Hepatic stellate cell (primary cell): Measurements from ENCODE around the gene GPBAR1.

Experiments used
- DNase-seq: peaks from one replicate; pipeline ENCODE4 v3.0.0; 2011; ENCODE audit warnings: low spot score

GPBAR1 gene

DNA sequence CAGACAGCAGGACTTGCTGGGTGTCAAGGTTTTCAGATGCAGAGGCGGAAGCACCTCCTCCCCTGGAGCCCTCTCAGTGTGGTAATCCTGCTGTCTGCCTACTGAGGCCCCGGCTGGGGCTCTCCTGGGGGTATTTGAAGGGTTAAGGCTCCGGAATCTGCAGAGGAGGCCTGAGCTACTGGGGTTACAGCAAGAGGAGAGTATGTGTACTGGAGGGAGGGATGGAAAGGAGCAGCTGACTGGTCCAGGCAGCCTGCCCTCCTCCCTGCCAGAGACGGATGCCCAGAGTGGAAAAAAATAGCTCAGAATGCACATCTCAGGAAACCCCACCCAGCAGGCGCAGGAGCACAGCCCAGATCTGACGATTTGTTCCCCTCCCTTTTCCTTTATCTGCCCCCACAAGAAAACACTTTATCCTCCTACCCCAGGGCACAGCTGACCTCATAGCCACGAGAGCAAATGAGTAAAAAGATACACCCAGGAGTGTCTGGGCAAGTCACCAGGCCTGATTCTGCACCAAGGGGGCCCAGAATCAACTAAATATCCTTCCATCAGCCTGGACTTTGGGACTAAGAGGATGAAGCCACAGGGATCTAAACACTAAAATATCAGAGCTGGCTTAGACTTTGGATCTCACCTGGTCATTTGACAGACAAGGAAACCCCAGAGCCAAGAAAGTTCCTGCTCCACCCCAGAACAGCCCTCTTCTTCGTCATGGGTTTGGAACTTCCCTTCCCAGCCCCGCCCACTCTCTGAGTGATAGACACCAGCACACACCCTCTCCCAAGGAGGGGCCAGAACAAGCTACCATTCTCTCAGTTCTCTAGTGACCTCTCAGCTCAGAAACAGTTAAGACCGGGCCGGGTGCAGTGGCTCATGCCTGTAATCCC is 26.0 kb downstream of the GPBAR1 start:
- peak; percentile 95 for DNase-seq

DNA sequence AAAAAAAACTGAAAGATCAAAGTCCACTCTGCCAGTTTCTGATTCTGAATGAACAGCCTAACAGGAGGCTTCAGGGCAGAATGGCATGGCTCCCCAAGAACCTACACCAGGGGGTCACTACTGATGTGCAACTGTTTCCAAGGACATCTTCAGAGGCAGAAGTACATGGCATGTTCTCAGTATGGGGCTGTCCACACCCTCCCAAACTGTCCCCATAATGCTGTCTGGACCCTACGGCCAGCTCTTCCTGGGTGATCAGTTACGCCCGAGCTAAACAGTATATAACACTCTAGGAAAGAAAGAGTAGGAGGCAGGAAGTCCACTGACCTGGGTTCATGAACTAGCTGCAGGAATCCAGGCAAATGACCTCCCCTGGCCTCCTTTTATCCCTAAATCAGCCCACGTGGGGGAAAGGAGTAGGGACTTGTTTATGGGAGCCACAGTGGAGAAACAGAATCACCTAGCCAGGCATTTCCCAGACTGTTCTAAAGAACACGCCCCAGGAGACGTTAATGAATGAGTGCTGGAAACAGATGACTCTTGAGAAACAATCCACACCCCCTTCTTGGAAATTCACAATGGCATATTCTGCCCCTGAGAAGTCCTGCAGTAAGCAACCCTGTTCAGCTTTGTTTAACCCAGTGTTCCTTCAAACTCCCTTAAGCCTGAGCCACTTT is 29.0 kb downstream of the GPBAR1 start:
- no peak for DNase-seq

DNA sequence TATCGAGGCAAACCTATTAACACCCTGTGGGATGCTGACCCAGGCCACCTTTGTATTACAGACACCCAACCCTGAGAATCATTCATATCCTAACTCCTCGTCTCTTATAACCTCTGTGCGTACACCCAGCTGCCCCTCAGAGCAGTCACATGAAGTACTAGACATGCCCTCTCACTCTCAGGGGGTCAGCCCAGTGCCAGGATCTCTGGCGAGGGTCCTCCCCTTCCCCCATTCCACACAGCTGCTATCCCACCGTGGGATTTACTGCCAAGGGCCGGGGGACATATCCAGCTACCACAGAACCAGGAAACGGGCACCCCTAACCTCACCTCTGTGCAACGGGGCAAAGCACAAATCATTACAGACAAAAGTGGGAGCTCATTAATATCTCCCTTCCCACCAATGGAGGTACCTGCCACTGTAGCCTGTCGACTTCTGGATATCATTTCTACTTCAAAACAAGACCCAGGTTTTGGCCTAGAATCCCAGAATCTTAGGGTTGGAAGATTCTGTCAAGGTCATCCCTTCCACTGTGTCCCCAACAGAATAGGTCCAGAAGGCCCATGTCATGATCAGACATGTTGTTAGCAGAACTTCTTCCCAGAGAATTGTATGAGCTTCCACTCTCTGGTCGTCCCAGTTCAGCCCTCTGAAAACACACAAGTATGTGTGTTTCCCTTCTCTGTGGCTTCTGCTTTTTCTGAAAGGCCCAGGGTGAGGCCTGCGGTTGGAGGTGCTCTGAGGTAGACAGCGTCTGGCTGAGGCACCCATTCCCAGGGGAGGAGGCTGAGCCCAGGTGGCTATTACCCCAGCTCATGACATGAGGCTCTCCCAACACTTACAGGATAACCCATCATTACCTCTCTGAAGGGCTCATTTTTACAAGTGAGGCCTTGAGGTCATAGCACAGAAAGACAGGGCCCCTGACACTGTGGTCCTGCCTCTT is 29.8 kb downstream of the GPBAR1 start:
- no peak for DNase-seq

DNA sequence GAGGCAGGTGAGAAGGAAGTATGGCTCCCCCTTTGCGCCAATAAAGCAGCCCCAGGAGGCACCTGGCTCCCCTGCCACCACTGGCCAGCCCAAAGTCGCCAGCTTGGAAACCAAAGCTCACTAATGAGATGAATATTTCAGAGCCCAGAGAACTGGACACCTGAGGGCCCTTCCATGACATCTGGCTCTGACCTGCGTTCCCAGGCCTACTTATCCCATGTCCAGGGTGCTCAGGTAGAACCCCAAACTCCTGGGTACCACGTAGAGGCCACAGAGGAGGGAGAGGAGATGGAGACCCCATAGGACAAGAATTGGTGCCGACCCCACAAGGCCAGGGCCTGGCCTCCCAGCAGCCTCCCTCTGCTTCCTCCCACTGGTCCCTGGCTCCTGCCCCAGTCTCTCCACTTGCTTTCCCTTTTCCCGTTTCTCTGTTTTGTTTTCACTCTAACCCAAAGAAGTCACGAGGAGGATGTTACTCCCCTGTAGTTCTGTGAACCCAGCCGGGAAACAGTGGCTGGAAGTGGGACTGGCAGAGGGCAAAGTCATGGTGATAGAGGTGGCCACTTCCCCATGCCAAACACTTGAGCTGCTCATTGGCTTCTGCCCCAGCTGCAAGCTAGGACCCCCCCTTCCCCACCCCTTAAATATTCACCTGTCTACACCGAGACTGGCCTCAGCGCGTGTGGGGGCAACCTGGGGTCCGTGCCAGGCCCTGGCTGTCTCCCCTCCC is 30.7 kb downstream of the GPBAR1 start:
- DNase-seq, result peak; percentile 66

DNA sequence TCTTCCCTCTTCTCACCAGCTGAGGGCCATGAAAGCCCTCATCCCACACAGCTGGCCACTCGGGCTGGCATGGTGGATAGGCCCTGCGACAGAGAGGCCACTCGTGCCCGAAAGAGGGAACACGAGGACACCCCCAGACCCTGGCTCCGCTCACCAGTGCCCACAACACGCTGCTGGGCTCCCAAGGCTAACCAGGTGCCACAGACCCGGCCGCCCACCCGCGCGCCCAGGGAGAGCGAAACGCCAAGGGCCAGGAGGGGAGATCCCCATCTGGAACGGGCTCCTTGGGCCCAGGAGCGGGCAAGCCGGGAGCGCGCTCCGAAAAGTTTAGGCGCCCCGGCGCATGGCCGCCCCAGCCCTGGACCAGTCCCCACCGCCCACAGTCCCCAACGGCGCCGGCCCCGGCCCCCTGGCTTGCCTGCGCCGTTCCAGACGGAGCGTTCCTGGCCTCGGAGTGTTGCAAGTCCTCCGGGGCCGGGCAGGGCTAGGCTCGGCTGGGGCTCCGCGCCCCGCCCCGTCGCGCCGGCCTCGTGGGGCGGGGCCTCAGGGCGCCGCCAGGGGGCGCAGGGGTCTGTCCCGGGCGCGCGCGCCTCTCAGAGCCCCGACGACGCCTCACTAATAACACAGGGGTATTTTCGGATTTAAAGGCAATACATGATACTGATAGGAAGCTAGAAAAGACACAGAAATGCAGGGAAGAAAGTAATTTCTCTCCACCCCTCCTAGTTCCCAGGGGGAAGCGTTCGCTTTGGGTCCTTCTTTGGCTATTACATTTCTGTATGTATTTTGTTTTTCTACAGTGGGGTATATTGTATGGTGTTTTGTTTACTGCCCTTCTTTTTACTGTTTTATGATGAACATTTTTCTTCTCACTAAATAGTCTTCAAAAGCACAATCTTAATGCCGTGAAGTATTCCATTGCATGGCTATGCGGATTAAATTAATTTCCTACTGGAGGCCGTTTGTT is 31.5 kb downstream of the GPBAR1 start, which contains the start of gene TMBIM1:
TMBIM1 (minus strand) TSS at position 456 of the 967 bp plus-strand sequence. CDS start 10,362 bp downstream, outside the sequence.
- DNase-seq, result peak; percentile 93

DNA sequence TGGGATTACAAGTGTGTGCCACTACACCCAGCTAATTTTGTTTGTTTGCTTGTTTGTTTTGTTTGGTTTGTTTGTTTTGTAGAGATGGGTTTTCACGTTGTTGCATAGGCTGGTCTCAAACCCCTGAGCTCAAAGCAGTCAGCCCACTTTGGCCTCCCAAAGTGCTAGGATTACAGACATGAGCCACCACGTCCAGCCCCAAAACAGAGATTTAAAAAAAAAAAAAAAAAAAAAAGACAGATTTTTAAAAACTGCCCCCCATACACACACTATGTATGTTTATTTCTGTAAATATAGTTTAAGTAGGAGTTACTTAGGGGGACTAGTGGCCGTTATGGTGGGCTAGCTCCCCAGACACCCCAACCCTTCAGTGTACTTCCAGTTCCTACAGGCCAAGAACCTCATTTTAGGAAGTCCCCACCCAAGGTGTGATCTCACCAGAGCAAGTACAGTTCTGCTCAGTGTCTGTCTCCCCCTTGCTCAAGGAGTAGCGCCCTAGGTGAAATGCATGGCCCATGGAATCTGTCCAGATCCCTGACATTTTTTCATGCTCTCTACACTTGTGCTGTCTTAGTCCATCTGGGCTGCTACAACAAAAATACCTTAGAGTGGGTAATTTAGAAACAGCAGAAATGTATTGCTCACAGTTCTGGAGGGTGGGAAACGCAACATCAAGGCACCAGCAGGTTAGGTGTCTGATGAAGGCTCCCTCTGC is 33.1 kb downstream of the GPBAR1 start:
- DNase-seq, result no peak

DNA sequence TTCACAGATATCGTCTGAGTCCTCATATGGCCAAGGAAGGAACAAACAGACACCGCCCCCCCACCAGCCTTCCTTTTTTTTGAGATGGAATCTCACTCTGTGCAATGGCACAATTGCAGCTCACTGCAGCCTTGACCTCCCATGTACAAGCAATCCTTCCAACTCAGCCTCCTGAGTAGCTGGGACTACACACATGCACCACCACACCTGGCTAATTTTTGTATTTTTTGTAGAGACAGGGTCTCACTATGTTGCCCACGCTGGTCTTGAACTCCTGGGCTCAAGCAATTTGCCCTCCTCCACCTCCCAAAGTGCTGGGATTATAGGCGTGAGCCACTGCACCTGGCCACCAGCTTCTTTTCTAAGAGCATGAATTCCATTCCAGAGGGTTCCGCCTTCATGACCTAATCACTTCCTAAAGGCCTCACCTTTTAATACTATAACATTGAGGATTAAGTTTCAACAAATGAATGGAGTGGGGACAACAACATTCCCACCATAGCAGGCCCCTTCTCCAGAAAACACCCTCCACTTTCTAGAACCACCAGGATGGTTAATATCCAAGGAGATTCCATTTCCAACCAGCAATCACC is 33.7 kb downstream of the GPBAR1 start:
- no peak for DNase-seq

DNA sequence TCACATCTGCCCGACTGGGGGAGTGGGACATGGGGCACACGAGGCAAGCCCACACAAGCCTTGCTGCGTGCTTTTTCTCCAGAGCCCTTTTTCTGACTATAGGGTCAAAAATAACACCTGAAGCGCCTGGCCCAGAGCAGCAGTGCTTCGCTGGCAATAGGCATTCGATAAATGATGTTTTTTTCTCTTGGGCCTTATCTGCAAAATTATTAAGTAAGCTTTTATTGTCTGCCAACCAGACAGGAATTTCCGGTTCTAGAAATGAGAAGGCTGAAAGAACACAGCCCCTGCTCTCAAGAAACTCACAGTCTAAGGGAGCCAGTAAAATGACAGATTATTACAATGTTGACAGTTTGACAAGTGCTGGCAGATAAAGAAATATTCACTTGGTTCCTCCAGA is 34.2 kb downstream of the GPBAR1 start:
- no peak for DNase-seq

DNA sequence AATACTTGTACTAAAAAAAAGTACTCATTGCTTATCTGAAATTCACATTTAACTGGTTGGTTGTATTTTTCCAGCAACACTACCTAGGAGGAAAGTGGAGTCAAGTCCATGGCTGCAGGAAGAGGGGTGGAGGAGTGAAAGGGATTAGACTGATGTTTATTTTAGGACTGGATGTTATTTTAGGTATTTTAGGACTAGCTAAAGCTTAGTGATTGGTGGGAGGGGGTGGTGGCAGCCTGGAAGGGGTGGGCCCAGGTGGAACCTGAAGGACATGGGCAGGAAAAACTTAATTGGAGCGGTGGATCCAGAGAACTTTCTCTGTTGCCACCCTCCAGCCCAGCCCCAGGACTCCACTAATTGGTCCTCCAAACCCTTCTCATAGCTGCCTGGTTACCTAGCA is 35.4 kb downstream of the GPBAR1 start:
- no peak for DNase-seq

DNA sequence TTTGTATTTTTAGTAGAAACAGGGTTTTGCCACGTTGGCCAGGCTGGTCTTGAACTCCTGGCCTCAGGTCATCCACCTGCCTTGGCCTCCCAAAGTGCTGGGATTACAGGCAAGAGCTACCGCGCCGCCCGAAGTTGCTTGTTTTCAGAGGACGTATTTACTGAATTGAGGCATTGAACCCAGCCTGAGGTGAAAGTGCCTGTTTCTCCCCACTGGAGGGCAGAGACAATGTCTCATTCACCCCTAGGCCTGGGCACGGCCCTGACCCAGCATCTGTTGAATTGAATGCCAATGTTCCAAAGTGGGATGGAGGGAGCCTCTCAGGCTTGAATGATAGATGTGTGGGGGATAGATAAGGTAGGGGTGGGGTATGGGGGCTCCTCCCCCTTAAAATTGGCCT is 36.0 kb downstream of the GPBAR1 start:
- DNase-seq, result no peak

DNA sequence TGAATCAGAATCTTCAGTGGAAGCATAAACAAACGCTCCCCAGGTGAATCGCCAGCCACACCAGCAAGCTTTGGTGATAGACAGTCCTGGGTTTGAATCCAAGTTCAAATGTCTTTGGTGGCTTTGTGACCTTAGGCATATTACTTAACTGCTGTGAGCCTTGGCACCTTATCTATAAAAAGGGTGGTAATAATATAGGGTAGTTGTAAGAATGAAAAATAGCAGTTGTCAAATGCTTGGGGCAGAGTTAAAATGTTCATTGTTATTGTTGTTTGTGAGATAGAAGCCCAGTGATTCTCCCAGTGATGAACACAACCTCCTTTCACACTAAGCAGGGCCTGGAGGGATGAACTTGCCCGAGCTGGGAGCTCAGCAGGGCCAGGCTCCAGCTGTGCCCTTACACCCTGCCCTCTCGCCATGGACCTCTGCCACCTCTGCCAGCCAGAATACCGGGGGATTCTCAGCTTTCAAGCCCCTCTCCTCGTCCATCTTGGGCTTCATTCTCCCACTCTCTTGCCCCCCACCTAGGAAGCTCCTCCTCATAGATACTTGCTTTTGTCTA is 37.6 kb downstream of the GPBAR1 start:
- DNase-seq, result no peak

DNA sequence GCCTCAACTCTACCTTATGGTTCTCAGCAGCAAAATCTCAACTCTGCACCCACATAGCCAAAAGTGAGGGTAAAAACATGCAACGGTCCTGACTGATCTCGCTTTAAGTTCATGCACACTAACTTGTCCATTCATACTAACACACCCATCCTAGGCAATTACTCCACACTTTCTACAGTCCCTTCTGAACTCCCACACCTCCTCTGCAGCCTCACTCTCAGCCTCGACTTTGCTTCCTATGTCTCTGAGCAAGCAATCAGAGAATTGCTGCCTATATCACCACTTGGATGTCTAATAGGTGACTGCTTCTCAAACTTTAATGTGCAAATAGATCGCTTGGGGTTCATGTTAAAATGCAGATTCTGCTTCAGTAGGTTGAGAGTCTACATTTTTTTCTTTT is 39.3 kb downstream of the GPBAR1 start:
- no peak for DNase-seq

DNA sequence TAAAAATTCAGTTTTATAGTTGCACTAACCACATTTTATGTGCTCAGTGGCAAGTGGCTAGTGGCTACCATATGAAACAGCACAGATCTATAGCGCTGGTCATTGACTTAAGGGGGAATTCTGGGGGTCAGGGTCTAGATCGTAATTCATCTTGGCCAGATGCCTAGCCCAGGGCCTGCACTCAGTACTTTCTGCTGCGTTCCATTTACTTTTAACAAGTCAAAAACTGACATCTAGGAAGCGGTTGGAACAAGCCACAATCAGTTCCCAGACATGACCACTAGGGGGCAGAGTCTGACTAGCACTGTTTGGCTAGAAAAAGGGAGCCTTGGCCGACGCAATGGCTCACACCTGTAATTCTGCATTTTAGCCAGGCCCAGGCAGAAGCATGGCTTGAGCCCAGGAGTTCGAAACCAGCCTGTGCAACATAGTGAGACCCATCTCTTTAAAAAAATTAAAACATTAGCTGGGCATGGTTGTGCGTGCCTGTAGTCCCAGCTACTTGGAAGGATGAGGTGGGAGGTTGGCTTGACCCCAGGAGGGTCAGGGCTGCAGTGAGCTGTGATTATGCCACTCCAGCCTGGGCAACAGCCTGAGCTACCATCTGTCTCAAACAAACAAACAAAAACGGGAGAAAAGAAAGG is 40.5 kb downstream of the GPBAR1 start:
- DNase-seq, result no peak

DNA sequence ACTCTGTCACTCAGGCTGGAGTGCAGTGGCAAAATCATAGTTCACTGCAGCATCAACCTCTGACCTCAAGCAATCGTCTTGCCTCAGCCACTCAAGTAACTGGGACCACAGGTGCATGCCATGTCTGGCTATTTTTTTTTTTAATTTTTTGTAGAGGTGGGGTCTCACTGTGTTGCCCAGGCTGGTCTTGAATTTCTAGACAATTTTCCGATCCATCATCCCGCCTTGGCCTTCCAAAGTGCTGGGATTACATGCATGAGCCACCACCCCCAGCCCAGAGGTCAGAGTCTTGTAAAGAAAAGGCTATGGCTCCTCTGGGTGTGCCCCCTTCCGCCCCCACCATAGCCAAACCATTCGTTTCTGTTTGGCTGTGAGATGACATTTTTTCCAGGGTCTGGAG is 44.6 kb downstream of the GPBAR1 start:
- no peak for DNase-seq

DNA sequence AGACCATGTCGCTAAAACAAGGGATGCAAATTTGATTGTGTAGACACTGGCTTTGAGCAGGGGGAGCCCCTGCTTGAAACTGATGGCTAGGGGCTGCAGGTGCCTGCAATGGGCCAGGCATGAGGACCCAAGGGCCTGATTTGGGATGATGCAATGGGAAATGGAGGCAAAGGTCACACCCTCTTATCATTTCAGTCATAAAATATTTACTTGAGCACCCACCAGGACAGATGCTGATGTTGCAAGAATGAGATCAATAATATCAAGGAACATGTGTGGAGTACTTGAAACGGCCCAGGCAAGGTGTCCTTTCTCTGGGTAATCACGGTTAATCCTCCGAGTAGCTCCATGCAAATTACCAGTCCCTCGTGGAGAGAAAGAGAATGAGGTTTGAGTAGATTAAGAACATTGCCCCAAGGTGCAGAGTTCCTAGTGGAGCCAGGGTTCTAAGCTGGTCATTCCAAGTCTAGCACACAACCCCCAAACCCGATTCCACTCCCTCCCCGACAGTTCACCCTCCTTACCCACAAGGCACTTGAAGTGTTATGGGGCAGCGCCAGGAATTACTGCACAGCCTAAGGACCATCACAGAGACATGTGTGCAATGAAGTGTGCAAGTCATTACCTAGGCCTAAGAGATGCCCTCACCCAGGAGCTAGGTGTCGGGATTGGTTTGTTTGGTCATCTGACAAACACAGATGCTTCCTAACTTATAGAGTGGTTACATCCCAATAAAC is 45.5 kb downstream of the GPBAR1 start:
- no peak for DNase-seq

DNA sequence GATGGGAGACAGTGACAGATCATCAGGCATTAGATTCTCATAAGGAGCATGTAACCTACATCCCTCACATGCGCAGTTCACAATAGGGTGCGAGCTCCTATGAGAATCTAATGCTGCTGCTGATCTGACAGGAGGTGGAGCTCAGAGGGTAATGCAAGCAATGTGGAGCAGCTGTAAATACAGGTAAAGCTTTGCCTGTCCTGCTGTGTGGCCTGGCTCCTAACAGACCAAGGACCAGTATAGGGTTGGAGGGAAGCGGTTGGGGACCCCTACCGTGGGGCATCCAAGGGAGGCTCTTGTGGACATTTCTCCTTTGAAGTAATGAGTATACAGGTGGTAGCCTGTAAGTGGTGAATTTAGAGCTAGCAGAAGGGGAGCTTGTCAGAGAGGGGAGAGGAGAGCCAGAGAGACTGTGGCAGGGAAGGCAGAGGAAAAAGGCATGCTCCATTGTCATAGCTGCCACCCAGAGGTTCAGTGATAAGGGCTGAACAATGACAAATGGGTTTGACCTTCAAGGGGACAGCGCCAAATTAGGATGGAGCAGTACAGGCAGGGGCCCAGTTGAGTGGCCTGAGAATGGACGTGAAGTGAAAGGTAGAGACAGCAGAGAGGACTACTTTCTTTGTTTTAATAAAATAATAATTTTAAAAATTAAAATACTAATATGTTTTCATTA is 46.7 kb downstream of the GPBAR1 start:
- DNase-seq, result no peak
